NOMO-1 treated with DMSO at 0.1 percent for 48 hours (cell line): ENCODE measurements around the gene VPS51.

Experiments used
- DNase-seq: peaks from one replicate; lab custom pipeline; 2025; ENCODE audit not compliant: unreplicated experiment; lab: John Stamatoyannopoulos, UW

Gene VPS51

DNA sequence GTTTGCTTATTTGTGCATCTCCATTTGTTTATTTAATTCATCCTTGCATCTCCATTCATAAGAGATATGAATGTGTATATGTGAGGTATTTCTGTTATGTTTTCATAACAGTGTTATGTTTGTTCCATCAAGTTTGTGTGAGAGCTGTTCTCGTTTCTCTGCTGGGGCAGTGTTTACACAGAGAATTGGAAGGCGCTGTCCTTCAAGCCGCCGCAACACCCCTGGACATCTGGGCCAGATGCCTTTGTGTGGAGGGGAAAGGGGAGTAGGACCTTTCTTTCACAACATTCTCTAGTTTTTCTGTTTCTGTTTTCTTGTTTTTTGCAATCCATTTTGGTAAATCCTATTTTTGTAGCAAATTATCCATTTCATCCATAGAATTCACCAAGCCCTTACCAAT, 8.6 kb downstream of the VPS51 start:
- no peak for DNase-seq

DNA sequence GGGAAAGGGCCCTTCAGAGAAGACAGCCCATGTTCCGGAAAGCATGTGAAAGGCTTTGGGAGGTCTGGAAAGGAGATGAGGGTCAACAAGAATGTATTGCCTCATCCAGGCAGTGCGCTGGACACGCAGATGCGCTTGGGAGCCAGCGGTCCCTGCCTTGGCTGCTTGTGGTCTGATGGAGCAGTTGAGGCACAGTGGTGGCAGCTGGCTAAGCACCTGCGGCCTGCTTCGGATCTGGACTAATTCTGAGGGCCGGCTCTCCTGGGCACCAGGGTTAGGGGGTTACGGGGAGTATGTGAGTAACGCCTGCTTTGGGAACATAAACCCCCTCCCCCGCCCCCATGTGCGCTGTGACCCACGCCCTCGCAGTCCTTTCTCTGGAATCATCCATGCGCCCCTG, 11.1 kb downstream of the VPS51 start:
- DNase-seq: no peak

DNA sequence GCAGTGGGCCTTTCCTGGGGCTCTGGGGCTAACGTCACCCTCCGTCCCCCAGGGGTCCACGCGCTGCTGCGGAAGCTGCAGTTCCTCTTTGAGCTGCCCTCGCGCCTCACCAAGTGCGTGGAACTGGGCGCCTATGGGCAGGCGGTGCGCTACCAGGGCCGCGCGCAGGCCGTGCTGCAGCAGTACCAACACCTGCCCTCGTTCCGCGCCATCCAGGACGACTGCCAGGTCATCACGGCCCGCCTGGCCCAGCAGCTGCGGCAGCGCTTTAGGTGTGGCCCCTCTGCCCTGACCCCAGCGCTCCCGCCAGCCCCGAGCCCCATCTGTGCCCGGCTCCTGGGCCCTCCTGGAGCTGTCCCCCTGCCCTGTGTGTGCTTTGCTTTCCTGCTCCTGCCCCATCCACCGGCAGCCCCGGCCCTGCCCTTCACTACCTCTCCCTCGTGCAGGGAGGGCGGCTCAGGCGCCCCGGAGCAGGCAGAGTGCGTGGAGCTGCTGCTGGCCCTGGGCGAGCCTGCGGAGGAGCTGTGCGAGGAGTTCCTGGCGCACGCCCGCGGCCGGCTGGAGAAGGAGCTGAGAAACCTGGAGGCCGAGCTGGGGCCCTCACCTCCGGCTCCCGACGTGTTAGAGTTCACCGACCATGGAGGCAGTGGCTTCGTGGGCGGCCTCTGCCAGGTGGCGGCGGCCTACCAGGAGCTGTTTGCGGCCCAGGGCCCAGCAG, 11.9 kb downstream of the VPS51 start:
- no peak for DNase-seq

DNA sequence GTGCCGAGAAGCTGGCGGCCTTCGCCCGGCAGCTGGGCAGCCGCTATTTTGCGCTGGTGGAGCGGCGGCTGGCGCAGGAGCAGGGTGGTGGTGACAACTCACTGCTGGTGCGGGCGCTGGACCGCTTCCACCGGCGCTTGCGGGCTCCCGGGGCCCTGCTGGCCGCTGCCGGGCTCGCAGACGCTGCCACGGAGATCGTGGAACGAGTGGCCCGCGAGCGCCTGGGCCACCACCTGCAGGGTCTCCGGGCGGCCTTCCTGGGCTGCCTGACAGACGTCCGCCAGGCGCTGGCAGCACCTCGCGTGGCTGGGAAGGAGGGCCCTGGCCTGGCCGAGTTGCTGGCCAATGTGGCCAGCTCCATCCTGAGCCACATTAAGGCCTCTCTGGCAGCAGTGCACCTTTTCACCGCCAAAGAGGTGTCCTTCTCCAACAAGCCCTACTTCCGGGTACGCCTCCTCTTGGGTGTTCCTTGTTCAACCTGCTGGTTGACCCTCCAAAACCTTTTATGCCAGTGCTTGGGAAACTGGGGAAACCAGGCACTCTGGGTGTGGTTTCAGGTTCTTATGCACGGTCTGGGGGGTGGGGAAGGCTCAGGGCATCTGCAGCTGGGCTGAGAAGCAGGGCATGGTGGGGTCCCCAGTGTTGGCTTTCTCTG, 12.6 kb downstream of the VPS51 start:
- no peak for DNase-seq

DNA sequence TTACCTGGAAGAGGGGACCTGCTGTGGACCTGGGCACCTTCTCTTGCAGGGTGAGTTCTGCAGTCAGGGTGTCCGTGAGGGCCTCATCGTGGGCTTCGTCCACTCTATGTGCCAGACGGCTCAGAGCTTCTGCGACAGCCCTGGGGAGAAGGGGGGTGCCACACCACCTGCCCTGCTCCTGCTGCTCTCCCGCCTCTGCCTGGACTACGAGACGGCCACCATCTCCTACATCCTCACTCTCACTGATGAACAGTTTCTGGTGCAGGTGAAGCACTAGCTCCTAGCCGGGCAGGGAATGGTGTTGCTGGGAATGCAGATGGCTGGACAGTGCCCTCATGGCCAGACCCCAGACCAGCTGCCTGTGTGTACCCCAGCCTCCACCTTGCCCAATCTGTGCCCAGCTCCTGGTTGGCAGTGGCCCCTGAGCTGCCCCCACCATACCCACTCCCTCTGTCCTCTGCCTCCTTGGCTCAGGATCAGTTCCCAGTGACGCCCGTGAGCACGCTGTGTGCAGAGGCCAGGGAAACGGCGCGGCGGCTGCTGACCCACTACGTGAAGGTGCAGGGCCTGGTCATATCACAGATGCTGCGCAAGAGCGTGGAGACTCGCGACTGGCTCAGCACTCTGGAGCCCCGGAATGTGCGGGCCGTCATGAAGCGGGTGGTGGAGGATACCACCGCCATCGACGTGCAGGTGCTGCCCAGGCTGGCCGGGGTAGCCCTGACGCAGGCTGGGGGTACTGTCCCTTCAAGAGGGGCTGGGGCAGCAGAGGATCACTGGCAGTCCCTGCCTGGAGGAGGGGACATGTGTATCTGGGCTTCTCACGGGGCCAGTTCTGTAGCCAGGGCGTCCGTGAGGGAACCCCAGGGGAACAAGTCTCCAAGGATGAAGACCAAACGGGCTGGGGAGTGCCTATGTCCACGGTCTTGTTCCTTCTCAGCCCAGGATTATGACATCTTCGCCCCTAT, 13.5 kb downstream of the VPS51 start:
- DNase-seq: no peak

DNA sequence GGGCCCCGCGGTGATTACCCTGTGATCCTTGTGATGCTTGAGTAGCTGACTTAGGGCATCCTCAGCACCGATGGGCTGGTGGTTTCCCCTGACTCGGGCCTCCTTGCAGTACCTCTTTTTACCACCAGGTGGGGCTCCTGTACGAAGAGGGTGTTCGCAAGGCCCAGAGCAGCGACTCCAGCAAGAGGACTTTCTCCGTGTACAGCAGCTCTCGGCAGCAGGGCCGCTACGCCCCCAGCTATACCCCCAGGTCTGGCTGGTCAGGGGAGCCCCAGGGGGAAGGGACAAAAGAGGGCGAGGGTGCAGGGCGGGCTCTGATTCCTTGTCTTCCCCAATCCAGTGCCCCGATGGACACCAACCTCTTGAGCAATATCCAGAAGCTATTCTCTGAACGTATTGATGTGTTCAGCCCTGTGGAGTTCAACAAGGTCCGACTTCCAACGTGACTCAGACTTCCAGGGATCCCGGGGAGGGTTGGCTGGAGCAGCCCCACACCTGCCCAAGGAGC, 14.4 kb downstream of the VPS51 start:
- peak; percentile 67 for DNase-seq

DNA sequence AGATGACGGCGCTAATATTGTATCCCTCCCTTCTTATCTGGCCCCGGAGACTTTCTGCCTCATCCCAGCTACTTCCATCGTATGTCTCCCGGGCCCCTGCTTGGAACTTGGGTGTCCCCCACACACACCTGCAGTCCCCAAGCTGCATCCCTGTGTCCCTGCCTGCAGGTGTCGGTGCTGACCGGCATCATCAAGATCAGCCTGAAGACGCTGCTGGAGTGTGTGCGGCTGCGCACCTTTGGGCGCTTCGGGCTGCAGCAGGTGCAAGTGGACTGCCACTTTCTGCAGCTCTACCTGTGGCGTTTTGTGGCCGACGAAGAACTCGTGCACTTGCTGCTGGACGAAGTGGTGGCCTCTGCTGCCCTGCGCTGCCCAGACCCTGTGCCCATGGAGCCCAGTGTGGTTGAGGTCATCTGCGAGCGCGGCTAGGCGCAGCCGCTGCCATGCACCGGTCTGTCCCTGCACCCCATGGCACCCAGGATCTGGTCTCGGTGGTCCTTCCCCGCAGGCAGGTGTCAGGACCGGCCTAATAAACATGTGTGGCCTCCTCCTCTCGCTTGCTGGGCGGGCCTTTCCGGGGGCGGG, 15.2 kb downstream of the VPS51 start:
- no peak for DNase-seq

DNA sequence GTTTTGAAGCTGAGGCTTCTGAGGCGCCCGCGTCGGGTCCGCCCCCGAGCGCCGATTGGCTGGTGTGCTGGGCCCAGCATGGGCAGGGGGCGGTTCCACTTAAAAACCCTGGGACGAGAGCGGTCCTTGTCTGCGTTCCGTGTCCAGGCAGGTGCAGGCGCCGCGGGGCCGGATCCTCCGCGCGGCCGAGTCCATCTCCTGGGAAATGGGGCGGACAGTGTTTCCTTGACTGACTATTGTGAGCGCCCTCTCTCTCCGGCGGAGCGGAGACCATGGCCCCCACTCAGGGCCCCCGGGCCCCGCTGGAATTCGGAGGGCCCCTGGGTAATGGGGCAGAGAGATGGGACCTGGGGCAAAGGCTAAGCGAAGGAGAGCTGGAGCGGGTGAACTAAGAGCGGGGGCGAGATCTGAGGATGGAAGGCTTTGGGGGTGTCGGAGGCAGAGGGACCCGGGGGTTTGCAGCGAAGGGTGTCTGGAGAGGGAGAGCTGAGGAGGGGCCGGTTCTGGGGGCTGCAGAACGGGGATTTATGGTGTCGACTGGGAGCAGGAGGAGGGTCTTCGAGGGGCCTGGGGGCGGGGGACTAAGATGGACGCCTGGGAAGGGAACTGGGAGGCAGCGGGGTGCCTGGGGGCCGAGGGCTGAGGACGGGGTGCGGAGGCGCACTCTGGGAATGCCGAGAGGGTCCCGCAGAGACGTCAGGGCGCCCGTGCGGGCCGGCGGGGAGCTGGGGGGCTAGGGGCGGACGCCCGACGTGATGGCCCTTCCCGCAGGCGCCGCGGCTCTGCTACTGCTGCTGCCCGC, 15.9 kb downstream of the VPS51 start, which contains the start of gene TM7SF2:
Gene TM7SF2, plus strand, starts transcription at position 129 of the 802 bp plus-strand sequence. Its CDS starts 144 bp downstream, at position 273.
- DNase-seq: peak; percentile 89

DNA sequence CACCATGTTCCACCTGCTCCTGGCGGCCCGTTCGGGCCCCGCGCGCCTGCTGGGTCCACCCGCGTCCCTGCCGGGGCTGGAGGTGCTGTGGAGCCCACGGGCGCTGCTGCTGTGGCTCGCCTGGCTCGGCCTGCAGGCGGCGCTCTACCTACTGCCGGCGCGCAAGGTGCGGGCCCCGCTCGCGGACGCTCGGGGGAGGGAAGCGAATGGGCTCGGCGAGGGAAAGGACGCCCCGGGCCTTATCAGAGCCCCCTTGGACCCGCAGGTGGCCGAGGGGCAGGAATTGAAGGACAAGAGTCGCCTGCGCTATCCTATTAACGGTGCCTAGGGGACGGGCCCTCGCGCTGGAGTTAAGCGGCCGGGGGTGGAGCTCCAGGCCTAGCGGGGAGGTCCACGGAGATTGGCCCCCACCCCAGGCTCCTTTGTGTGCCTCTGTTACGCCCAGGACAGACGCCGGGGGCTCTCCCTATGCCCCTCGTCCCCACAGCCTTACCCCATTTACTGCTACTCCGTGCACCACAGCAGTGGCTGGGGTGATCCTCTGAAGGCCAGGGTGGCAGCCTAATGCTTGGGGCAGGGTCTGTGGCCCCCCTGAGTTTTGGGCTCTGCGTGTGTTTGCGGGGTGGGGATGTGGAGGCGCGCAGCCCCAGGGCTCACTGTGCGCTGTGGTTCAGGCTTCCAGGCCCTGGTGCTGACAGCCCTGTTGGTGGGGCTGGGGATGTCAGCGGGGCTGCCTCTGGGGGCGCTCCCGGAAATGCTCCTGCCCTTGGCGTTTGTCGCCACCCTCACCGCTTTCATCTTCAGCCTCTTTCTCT, 16.7 kb downstream of the VPS51 start:
- DNase-seq: peak; percentile 51

DNA sequence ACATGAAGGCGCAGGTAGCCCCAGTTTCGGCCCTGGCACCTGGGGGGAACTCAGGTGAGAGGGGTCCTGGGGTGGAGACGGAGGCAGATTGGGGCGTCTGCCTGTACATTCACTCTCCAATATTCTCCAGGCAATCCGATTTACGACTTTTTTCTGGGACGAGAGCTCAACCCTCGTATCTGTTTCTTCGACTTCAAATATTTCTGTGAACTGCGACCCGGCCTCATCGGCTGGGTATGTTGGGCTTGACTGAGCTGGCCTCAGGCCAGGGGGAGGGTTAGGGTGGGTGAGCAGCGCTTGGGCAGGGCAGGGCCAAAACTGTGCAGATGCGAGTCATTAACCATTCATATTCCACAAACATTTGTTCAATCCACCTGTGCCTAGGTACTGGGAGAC, 17.3 kb downstream of the VPS51 start:
- DNase-seq: no peak

DNA sequence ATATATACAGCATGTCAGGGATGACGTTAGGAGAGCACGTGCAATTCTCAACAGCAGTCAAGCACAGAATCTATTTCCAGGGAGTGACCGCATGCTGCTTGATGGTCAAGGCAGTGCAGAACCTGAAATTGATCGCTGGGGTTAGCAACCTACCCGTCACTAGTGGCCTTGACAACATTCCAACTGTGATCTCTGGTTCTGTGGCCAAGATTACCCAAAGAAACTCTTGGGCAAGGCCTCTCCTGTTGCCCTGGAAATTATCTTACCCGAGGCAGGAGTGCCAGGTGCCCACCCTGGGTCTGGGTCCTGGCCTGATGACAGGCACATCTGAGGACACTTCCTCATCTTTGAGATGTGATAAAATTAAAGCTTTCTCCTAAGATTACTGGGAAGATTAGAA, 17.8 kb downstream of the VPS51 start:
- no peak for DNase-seq

DNA sequence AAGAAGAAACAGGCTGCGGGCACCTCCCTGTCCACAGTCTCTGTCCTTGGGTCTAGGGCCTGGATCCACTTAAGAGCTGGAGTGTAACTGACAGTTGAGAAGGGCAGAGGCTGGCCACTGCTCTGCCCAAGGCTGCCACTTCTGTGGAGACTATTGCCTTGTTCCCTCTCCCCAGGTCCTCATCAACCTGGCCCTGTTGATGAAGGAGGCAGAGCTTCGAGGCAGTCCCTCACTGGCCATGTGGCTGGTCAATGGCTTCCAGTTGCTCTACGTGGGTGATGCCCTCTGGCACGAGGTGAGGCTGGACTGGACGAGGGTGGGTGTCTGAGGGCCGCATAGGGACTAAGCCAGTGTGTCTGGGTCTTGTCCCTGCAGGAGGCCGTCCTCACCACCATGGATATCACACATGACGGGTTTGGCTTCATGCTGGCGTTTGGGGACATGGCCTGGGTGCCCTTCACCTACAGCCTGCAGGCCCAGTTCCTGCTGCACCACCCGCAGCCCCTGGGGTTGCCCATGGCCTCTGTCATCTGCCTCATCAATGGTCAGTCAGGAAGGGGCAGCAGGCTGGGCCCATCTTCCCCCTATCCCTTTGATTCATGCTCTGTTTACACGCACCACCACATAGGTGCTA, 18.6 kb downstream of the VPS51 start:
- DNase-seq: no peak

DNA sequence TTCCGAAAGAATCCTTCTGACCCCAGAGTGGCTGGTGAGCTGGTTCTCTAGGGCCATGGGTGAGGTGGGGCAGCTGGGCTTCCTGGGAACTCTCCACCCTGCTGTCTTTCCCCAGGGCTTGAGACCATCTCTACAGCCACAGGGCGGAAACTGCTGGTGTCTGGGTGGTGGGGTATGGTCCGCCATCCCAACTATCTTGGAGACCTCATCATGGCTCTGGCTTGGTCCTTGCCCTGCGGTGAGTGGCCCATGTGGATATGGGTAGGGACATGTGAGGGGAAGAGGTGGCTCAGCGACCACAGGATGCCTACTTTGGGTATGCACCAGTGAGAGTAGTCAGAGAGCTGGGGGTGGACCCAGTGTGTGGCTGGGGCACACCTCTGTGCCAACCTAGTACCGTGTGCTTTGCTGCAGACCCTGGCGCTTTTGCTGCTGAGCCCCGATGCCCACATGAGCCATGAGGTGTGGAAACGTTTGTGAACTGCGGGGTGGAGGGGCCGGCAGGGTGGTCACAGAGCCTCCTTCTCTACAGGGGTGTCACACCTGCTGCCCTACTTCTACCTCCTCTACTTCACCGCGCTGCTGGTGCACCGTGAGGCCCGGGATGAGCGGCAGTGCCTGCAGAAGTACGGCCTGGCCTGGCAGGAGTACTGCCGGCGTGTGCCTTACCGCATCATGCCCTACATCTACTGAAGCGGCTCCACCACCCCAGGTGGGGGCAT, 19.5 kb downstream of the VPS51 start:
- DNase-seq: no peak

DNA sequence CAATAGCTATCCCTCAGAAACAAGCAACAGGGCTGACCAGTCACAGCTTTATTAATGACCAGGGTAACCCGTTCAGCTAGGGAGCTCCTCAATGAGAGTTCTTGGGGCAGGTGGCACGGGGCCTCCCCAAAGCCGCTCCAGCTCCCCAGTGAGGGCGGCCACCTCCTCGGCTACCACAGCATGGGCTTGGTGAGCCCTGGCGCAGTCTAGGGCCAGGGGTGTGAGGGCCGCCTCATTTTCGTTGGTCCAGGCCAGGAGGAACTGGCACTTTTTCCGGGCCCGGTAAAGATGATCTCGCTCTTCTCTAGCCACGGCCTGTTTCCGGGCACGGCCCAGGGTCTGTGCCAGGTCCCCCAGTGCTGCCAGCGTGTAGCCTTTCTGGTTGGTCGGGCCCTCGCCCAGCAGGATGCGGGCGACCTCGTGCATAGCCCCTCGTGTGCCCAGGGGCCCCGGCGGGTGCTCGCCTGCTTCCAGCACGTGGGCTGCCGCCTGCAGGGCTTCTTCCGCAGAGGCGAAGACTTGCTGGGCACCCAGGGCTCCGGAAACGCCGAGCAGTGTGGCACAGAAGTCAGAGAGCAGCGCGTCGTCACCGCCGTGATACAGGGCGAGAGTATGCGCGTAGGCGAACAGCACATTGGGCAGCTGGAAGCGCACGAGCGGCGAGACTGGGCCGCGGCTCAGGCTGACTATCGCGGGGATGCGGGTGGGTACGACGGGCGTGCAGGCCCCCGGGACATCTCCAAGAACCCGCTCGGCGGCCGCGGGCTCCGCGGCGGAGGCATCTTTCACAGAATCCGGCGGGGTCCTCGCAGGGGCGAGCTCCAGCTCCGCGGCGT, 20.6 kb downstream of the VPS51 start:
- no peak for DNase-seq

DNA sequence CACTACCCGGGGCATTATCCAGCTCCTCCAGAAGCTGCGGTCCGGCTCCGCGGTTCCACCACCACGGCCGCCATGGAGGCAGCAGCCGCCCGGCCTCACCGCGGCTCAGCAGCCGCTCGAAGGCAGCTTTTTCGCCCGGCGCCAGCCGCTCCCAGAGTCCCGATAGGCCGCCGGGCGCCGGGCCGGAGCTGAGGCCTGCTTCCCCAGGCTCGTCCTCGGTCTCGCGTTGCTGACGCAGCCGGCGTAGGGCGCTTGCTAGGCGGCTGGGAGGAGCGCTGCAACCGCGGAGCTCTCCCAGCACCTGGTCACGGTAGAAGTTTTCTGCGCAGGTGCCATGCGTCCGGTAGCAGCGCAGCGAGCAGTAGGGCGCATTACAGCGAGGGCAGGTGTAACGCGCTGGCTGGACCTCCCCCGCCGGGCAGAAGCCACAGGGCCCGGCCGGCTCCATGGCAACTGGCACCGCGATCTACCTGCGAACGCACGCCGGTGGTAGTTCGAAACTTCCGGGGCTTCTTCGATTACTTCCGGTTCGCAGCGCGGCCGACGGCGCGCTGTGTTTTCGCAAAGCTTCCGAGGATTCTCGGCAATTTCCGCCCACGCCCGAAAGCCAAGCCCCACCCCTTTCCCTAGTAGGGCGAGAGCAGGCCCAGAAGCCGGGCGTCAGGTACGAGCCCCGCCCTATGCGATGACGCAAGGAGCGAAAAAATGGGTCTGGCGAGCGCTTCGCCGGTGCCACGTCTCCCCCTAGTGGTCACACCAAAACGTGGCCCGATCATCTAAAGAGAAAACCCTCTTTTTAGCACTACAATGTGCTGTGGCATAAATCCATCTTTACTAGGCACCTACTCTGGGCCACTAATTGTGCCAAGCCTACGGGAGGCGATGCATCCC, 21.4 kb downstream of the VPS51 start, which contains the start of gene ZNHIT2:
Gene ZNHIT2, minus strand, starts transcription at position 496 of the 891 bp plus-strand sequence. Its CDS starts 48 bp downstream, at position 448.
- peak; percentile 96 for DNase-seq
